CD14-positive monocyte (primary cell): ENCODE results near the gene LPIN1. TPM values are rescaled to one million over a fixed set of nuclear protein-coding genes. Genes with fewer than 3 reads are reported as not detected.

Experiments used
- DNase-seq, 3 donors: peaks; one replicate each; pipeline ENCODE4 v3.0.0-alpha.2; 2011 to 2022
- H2AFZ ChIP-seq: 2 replicates; pipeline ENCODE4 v1.6.0; 2012; ENCODE audit warnings: mild to moderate bottlenecking, low read depth, low read length, inconsistent platforms; ENCODE audit not compliant: insufficient read depth, poor library complexity, severe bottlenecking
- H3K27ac ChIP-seq, 2 donors: 1 replicate in 1 of 2; 2 replicates in 1 of 2; pipeline ENCODE4 v1.5.1; 2012 to 2013; ENCODE audit warnings: low read length in 2 of 2, control low read depth in 1 of 2, inconsistent platforms in 1 of 2, low read depth in 1 of 2, mild to moderate bottlenecking in 1 of 2
- H3K27me3 ChIP-seq, 2 donors: one replicate each; pipeline versions ENCODE4 v1.6.0 to v1.6.1; 2011 to 2013; ENCODE audit warnings: low read length in 2 of 2; ENCODE audit not compliant: control insufficient read depth in 2 of 2, insufficient read depth in 2 of 2
- H3K36me3 ChIP-seq, 2 donors: replicated peaks in 1 of 2; 1 replicate in 1 of 2; 2 replicates in 1 of 2; pipeline versions ENCODE4 v1.5.1 to v1.6.1; 2012 to 2013; ENCODE audit warnings: low read length in 2 of 2, control low read depth in 1 of 2, inconsistent platforms in 1 of 2, mild to moderate bottlenecking in 1 of 2; ENCODE audit not compliant: insufficient read depth in 2 of 2, control insufficient read depth in 1 of 2
- H3K4me1 ChIP-seq, 2 donors: 1 replicate in 1 of 2; 2 replicates in 1 of 2; pipeline versions ENCODE4 v1.5.1 to v1.6.1; 2012 to 2013; ENCODE audit warnings: low read length in 2 of 2, control low read depth in 1 of 2, inconsistent platforms in 1 of 2, mild to moderate bottlenecking in 1 of 2, moderate library complexity in 1 of 2; ENCODE audit not compliant: insufficient read depth in 2 of 2, control insufficient read depth in 1 of 2
- H3K4me2 ChIP-seq: replicated peaks from 2 replicates; pipeline ENCODE3; 2012; ENCODE audit warnings: low read length, moderate library complexity, mild to moderate bottlenecking; ENCODE audit not compliant: poor library complexity, severe bottlenecking; ENCODE audit errors: extremely low read depth
- H3K4me3 ChIP-seq, 3 experiments: fragments of 200-600 bp in 1 of 3; sonication (generic) in 1 of 3; replicated peaks in 1 of 3; 1 replicate in 2 of 3; 2 replicates in 1 of 3; pipeline ENCODE4 v1.5.1; 2011 to 2013; ENCODE audit warnings: low read length in 3 of 3, mild to moderate bottlenecking in 3 of 3, control low read depth in 2 of 3, low read depth in 2 of 3, inconsistent platforms in 1 of 3, moderate library complexity in 1 of 3
- H3K79me2 ChIP-seq: 2 replicates; pipeline ENCODE4 v1.6.0; 2012; ENCODE audit warnings: mild to moderate bottlenecking, control low read depth, inconsistent platforms, low read length, moderate library complexity; ENCODE audit not compliant: insufficient read depth
- H3K9ac ChIP-seq: 2 replicates; pipeline ENCODE4 v1.6.0; 2017; ENCODE audit warnings: low read length, mild to moderate bottlenecking; ENCODE audit not compliant: insufficient read depth, poor library complexity, severe bottlenecking
- H3K9me3 ChIP-seq, 2 donors: replicated peaks in 1 of 2; 1 replicate in 1 of 2; 2 replicates in 1 of 2; pipeline versions ENCODE4 v1.5.1 to v1.6.1; 2012 to 2013; ENCODE audit warnings: low read length in 2 of 2, control low read depth in 1 of 2; ENCODE audit not compliant: control insufficient read depth in 1 of 2, insufficient read depth in 1 of 2
- H4K20me1 ChIP-seq: 2 replicates; pipeline ENCODE4 v1.6.0; 2012; ENCODE audit warnings: mild to moderate bottlenecking, low read length, control low read depth, moderate library complexity; ENCODE audit not compliant: insufficient read depth
- H3K27ac Mint-ChIP-seq, 7 donors: one replicate each; pipeline ENCODE4 v1.8.0; 2020; ENCODE audit warnings: mild to moderate bottlenecking in 7 of 7, mixed read lengths in 7 of 7, moderate library complexity in 6 of 7, inconsistent platforms in 2 of 7
- H3K27me3 Mint-ChIP-seq, 3 donors: one replicate each; pipeline ENCODE4 v1.8.0; 2021 to 2022; ENCODE audit warnings: low read depth in 3 of 3, mild to moderate bottlenecking in 3 of 3, mixed read lengths in 3 of 3, moderate library complexity in 3 of 3, inconsistent platforms in 1 of 3
- H3K36me3 Mint-ChIP-seq, 2 donors: one replicate each; pipeline ENCODE4 v1.8.0; 2020; ENCODE audit warnings: mixed read lengths in 2 of 2, inconsistent platforms in 1 of 2, mild to moderate bottlenecking in 1 of 2
- H3K4me1 Mint-ChIP-seq: one replicate; pipeline ENCODE4 v1.8.0; 2020; ENCODE audit warnings: mild to moderate bottlenecking, mixed read lengths
- H3K4me3 Mint-ChIP-seq, 2 donors: one replicate each; pipeline ENCODE4 v1.8.0; 2020; ENCODE audit warnings: mild to moderate bottlenecking in 2 of 2, mixed read lengths in 2 of 2, moderate library complexity in 1 of 2
- H3K9me3 Mint-ChIP-seq, 7 donors: one replicate each; pipeline ENCODE4 v1.8.0; 2020 to 2022; ENCODE audit warnings: mixed read lengths in 7 of 7, mild to moderate bottlenecking in 6 of 7, moderate library complexity in 6 of 7, inconsistent platforms in 2 of 7
- WGBS: methylation state at CpG from one replicate; pipeline ENCODE4 v1.1.5; 2013; ENCODE audit warnings: missing lambda C conversion rate; ENCODE audit not compliant: insufficient coverage; 5-methylcytosine and 5-hydroxymethylcytosine counted together
- intact Hi-C, 2 donors: fragments of 100-400 bp; cut with micrococcal nuclease; formaldehyde crosslinking; loops; one replicate each; pipeline versions ENCODE4 v1.15.0 to v1.15.1; 2023
- polyA plus RNA-seq, 3 donors: library from polyadenylated mRNA; depleted of rRNA in 1 of 3; unstranded in 2 of 3; stranded (reverse) in 1 of 3; fragments of 300-500 nt in 2 of 3; fragments of >200 nt in 1 of 3; fragmentation: Illumina TruSeq in 2 of 3; gene quantifications; 1 replicate in 2 of 3; 2 replicates in 1 of 3; pipeline ENCODE4 v1.2.3, GENCODE V29; 2012 to 2021
- TF ChIP-seq, protein P1 (sequence below): fragments of 200-600 bp; IDR thresholded peaks from one replicate; pipeline ENCODE4 v1.8.0; 2022; ENCODE audit warnings: antibody characterized with exemption, mild to moderate bottlenecking

Gene LPIN1
- polyA plus RNA-seq, 3 donors = 1.8 to 17.6 (median 2.7) TPM

DNA sequence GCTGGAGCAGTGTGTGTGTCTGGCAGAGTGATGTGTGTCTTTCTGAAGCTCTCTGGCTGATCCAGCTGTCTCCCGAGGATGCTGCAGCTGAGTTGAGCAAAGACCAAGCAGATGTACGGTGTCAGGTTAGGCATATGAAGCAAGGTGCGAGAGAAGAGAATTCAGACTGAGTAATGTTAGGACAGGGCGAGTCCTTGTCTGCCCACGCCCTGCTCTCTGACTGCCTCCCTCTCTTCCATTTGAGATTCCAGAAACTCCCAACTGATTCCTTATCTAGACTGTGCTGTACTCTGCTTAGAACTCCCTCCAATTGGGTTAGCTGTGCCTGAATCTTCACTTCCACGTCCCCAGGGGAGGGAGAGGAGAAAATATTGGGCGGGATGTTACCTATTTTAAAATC is 25.7 kb upstream of the LPIN1 start:
- Histone ChIP-seq H3K9me3 (no peaks in the 10 kb centered on the region), H3K79me2 (no peaks in the 10 kb centered on the region), H2AFZ (no peak overlapping the region), H3K4me2 (no peak overlapping the region), H3K36me3 (no peaks in the 10 kb centered on the region), H3K4me3 (no peak overlapping the region), H4K20me1 (no peaks in the 10 kb centered on the region), H3K9ac (no peak overlapping the region), H3K4me1 (peaks cover 9 to 14% of the 10 kb centered on the region in 2 donors), H3K27me3 (no peaks in the 10 kb centered on the region), H3K27ac (no peak overlapping the region)
- TF ChIP-seq, protein P1, sequence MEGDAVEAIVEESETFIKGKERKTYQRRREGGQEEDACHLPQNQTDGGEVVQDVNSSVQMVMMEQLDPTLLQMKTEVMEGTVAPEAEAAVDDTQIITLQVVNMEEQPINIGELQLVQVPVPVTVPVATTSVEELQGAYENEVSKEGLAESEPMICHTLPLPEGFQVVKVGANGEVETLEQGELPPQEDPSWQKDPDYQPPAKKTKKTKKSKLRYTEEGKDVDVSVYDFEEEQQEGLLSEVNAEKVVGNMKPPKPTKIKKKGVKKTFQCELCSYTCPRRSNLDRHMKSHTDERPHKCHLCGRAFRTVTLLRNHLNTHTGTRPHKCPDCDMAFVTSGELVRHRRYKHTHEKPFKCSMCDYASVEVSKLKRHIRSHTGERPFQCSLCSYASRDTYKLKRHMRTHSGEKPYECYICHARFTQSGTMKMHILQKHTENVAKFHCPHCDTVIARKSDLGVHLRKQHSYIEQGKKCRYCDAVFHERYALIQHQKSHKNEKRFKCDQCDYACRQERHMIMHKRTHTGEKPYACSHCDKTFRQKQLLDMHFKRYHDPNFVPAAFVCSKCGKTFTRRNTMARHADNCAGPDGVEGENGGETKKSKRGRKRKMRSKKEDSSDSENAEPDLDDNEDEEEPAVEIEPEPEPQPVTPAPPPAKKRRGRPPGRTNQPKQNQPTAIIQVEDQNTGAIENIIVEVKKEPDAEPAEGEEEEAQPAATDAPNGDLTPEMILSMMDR = no peak
- intact Hi-C loops = no loop called here
- peaks cover 22% of the 10 kb centered on the region for H3K4me1 Mint-ChIP-seq
- 92% methylated on average over 2 of the region's 7 CpGs for WGBS
- no peaks in the 10 kb centered on the region for H3K9me3 Mint-ChIP-seq
- no peak overlapping the region for H3K4me3 Mint-ChIP-seq
- no peak overlapping the region for H3K27ac Mint-ChIP-seq
- no peaks in the 10 kb centered on the region for H3K36me3 Mint-ChIP-seq
- DNase-seq = no peak
- H3K27me3 Mint-ChIP-seq = peaks cover 4 to 7% (median 6%) of the 10 kb centered on the region in 3 donors

DNA sequence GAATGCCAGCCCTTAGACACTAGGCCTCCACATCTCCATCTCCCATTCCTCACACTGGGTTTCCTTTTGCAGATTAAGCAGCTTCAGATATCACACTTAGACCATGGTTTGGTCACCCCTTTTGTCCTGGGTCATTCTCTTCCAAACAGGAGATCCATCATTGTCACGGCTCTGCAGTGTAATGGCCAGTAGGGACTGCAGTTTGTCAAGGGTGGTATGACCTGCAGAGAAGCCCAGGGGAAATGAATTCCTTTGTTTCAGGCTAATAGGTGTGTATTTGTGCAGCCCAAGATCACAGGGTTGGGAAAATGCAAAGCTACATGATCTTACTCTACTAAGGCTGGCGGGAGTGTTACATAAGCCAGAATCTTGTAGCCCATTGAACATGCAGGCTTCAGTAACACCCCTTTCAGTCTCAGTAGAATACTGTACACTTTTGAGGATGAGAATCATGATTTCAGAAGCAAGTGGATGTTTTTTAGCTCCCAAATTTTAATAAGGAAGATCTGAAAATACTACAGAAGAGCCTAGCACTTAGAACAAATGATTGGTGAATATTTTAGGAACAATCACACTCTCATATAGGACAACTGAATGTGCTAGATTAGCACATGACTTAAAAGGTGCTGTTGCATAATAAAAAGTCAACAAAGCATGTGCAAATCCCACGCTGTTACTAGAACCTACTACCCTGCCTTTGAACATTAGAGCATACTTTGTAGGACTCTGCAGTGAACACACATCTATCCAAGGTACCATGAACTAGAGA is 24.0 kb upstream of the LPIN1 start:
- Mint-ChIP-seq H3K27me3 (peaks cover 3 to 6% (median 6%) of the 10 kb centered on the region in 3 donors), H3K4me3 (no peak overlapping the region), H3K4me1 (peaks cover 12% of the 10 kb centered on the region), H3K27ac (no peak overlapping the region), H3K36me3 (no peaks in the 10 kb centered on the region), H3K9me3 (no peaks in the 10 kb centered on the region)
- Histone ChIP-seq H3K4me1 (peaks cover 0 to 4% of the 10 kb centered on the region in 2 donors), H3K36me3 (no peaks in the 10 kb centered on the region), H3K4me2 (no peak overlapping the region), H4K20me1 (no peaks in the 10 kb centered on the region), H2AFZ (no peak overlapping the region), H3K9ac (no peak overlapping the region), H3K27me3 (no peaks in the 10 kb centered on the region), H3K9me3 (no peaks in the 10 kb centered on the region), H3K79me2 (no peaks in the 10 kb centered on the region), H3K27ac (no peak overlapping the region), H3K4me3 (no peak overlapping the region)
- 20% methylated on average over 1 of the region's 3 CpGs for WGBS
- DNase-seq = no peak
- intact Hi-C loops = no loop called here
- TF ChIP-seq, protein P1 = no peak
